Stimulated activated CD8-positive, alpha-beta memory T cell treated with anti-CD3 and anti-CD28 coated beads, Interleukin-12 subunit alpha, Interleukin-12 subunit beta, amount 100 ng/mL, for 24 hours (primary cell): ENCODE measurements around the gene LMO7.

ENCODE experiments used
- DNase-seq: peaks from one replicate; pipeline ENCODE4 v3.0.0-alpha.2; 2020; ENCODE audit errors: extremely low read depth

The LMO7 gene

DNA sequence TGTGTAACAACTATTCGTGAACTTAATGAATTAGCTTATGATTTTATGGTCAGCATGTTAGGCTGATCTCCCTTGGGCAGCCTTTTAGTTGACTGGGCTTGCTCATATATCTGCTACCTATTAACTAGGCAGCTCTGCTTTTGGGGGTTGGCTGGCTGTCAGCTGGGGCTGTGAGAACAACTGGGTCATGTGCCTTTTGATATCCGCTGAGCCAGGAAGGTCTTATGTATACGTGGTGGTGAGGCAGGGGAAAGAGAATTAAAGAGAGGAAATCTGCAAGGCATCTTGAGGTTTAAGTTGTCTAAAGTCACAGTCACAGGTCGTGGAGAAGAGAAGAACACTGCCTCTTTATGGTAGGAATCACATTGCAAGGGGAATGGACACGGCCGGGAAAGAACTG is 206.9 kb downstream of the LMO7 start:
- DNase-seq: no peak

DNA sequence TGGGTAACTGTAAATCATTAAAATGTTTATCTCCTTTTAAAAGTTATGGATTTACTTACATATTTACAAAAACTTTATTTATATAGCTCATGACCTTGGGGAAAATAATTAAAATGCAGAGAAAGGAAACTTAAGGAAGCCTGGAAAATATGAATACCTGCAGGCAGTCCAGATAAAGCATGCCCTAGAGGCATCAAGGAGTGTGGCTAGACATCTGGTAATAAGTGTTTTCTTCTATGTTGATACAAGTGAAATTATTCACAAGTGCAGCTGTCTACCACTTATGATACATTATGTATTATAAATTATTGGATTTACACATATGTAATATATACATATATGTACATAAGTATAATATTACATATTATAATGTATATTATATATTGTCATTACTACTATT is 207.9 kb downstream of the LMO7 start:
- DNase-seq: no peak

DNA sequence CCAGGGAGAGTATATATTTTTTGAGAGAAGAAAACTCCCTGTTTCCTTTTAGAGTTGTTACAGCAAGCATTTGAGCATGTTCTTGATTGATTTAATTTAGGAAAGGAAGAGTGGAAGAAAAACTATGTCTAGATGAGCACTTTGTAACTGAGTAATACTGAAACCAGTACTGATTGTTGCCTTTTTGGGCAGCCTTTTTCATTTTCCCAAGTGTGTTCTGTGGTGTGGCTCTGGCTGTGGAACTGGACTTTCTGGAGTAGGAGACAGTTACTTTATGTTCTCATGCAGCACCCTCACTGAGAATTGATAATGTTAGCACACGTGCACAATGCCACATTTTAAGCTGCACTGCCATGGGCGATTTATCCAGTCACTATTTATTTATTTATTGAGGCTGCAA is 211.5 kb downstream of the LMO7 start:
- no peak for DNase-seq

DNA sequence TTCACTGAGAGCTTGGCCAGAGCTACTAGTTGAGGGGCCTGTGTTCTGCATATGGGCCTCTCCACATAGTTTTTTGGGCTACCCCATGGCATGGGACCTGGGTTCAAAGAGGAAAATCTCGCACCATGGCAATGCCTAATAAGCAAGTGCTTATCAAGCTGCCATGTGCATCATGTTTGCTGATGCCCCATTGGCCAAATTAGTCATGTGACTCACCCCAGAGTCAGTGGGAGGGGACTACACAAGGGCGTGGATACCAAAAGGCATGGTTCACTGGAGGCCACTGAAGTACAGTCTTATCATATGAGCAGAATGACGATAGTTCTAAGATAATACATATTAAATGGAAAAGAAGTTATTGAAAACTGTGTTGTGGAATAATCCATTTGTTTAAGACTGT is 214.8 kb downstream of the LMO7 start:
- DNase-seq: no peak

GRCh38 chr13:75855216-75855615 is 219.1 kb downstream of the LMO7 start:
- DNase-seq: no peak

GRCh38 chr13:75855847-75856246 is 219.7 kb downstream of the LMO7 start:
- DNase-seq: no peak

- no peak for DNase-seq
Measured at GRCh38 chr13:75857291-75857690, 221.2 kb downstream of the LMO7 start.

GRCh38 chr13:75860935-75861334 is 224.8 kb downstream of the LMO7 start:
- DNase-seq: no peak

DNA sequence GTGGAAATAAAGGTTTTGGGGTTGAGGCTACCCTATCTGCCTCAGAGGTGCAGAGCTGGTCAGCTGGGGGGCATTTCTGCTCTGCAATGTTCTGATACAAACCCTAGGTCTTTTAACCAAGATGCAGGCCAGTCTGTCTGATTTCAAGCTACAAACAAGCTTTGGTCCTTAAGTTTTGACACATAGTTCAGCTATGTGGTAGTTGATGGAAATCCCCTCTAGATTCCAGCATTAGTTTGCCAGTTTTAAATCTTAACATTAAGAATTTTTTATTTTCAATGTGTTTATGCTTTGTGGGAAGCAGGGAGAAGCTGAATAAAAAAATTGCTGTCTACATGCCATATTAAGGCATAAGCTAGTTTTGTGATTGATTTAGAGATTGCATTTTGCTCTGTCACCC is 225.7 kb downstream of the LMO7 start:
- no peak for DNase-seq

GRCh38 chr13:75864718-75865117 is 228.6 kb downstream of the LMO7 start:
- no peak for DNase-seq

GRCh38 chr13:75867379-75868117 is 231.4 kb downstream of the LMO7 start:
- DNase-seq: no peak

DNA sequence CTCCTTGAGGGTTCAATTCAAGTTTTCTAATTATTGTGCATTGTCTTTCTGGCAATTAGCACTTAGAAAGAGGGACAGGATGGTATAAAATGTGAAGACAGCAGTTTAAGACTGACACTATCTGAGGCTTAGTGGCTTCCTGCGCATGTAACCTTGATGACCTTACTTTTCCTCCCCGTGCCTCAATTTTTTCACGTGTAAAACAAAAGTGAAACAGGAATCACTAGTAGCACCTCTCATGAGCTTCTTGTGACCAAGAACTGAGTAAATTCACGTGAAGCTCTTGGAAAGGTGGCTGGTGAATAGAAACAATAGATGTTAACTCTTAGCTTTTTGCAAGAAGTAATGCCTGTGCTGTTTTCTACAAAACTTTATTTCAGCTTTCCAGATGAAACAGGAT is 233.9 kb downstream of the LMO7 start:
- DNase-seq: no peak

DNA sequence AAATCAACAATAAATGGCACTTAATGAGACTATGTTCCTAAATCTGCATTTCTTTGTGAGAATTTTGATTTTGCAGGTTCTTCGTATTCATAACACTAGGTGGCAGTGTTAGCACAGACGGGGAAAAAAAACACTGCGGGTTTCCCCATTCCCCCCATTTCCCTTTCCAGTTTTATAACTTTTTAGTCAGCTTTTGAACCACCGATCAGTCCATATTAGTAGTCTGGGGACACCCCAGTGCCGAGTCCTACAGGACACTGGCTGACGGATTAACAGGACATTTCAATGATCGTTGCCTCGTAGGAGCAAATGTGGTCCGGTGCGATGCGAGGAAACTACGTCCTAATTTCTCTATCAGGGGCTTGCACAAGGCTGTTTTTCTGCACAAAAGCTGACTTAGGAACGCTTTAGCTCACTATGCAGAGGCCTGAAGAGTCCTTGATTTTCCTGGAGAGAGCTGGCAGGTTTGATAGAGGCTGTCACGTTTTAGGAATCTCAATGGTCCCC is 234.3 kb downstream of the LMO7 start:
- DNase-seq: no peak

DNA sequence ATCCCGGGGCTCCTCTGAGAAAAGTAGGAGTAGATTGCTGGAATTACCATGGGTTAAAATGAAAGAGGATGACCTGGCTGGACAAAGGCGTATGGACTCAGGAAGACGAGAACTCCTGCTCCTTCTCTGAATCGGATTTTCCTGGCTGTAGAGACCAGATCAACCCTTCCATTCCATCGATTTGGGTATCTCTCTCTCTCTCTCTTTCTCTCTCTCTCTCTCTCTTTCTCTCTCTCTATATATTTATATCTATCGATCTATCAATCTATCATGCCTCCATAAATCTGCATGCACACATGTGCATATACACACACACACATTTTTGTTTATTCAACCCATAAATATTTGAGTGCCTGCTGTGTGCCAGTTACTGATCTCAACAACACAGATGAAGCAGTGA is 234.9 kb downstream of the LMO7 start:
- no peak for DNase-seq

- no peak for DNase-seq
Measured at GRCh38 chr13:75872980-75873379, 236.8 kb downstream of the LMO7 start.

- DNase-seq: no peak
Measured at GRCh38 chr13:75873494-75873893, 237.4 kb downstream of the LMO7 start.

DNA sequence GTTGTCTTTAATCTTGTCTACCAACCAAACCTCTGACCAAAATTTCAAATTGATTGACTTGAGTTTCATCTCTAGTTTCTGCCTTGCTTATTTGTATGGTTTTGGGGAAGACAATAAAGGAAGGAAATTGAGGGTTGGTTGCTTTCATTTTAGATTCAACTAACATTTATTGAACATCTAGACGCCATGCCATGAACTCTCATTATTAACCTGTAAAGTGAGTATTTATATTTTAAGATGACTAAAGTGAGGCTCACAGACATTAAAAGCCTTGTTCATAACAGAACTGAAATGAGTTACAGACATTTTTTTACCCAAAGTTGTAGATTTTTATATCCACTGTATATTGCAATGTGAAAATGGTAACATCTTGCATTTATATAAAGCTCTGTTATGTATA is 239.3 kb downstream of the LMO7 start:
- DNase-seq: no peak

GRCh38 chr13:75876142-75877050 is 240.3 kb downstream of the LMO7 start:
- DNase-seq: no peak

DNA sequence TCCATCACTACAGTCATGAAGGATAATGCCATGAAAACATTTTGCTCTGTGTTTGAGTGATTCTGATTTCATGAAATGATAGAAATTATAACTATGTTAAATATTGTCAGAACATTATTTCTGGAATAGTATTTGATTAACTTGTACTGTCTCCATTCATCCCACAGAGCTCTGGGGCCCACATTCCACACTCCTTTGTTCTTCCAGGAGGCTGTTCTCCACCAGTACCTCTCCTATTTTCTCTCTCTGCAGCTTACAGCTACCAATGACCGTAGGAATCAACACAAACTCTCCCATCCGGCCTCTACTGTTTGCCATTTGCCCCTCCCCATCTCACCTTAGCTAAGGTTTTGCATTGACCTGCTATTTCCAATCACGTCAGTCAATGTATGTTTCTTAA is 240.9 kb downstream of the LMO7 start:
- no peak for DNase-seq

DNA sequence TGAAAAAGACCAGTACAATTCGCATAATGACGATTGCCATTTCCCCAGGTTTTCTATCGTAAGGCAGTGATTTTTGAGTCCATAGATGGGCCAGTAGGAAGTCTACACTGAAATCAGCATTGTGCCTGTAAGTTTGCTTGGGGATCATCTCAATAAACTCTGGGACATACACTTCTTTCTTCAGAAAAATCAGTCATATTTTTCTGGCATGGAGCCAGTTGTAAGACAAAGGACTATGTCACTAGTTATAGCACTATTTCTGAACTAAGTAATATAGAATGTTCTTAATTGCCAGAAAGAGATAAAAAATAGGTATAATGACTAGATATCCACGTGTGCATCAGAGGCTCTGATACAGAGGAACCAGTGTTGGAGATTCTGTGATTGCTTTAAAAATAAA is 243.5 kb downstream of the LMO7 start:
- no peak for DNase-seq

DNA sequence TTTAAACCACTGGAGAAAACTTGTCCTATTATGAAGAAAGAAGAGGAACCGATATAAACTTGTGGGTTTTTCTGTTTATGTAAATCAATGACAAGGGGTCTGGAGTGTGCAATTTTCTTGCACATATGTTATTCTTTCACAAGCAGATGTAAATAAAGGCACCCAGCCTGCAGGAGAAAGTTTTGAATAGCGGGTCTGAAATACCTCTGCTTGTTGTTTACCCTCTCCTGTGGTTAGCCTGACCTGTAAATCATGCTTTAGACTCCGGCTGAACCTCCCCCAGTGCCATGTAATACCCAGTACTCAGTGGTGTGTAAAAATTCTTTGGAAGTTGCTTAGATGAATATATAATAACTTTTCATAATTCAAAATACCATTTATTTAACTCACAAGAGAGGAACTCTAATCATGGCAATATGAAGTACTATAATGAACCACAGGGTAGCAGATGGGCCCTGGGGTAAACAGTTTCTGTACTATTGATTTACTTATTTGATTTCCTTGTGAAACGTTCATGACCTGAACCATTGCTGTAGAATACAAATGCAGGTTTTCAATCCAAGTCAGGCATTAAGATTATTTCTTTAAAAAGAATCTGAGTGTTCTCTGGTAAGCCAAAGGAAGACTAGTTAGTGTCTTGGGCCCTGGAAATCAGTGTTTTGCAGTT is 245.1 kb downstream of the LMO7 start:
- no peak for DNase-seq

DNA sequence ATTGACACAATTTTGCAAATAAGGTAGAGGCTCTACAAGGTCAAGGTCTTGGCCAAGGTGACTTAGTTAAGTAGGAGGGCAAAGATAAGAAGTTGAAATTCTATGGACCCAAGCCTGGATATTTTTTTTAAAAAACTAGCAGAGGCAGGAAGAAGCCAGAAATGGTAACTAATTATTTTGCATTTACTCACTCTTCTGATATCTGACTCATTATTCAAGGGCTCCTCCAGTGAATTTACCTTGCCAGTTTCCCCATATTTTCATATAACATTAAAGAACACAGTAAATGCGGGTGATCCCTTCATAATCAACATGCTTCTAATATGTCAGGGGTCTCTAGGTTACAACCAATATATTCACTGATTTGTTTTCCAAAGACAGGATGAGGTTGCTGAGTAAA is 246.1 kb downstream of the LMO7 start:
- no peak for DNase-seq
